Neutrophil (primary cell): ENCODE data around the gene DDX59.
A peak's percentile ranks its signal among the peaks of the same experiment; 100 is the strongest.
"Not testable (repeated sequence)": the region's sequence is repeated elsewhere in the genome, so short reads cannot be mapped to it uniquely, and the experiment has no call there.

Experiments
- H3K27ac ChIP-seq: fragments of 200-600 bp; sonication (generic); 2 replicates; pipeline ENCODE4 v1.5.1; 2016; ENCODE audit warnings: mild to moderate bottlenecking, moderate library complexity
- H3K27me3 ChIP-seq: fragments of 200-600 bp; sonication (generic); 2 replicates; pipeline ENCODE4 v1.6.0; 2016; ENCODE audit warnings: mild to moderate bottlenecking
- H3K36me3 ChIP-seq: fragments of 200-600 bp; sonication (generic); 2 replicates; pipeline ENCODE4 v1.5.1; 2017
- H3K4me1 ChIP-seq, 2 experiments: fragments of 200-600 bp in 1 of 2; sonication (generic) in 1 of 2; 1 replicate in 1 of 2; 2 replicates in 1 of 2; pipeline versions ENCODE4 v1.5.1 to v1.6.1; 2013 to 2016; ENCODE audit warnings: low read depth in 1 of 2, low read length in 1 of 2, mild to moderate bottlenecking in 1 of 2, moderate library complexity in 1 of 2; ENCODE audit not compliant: control insufficient read depth in 1 of 2, insufficient read depth in 1 of 2
- H3K4me3 ChIP-seq, 2 experiments: fragments of 200-600 bp in 1 of 2; sonication (generic) in 1 of 2; 1 replicate in 1 of 2; 2 replicates in 1 of 2; pipeline ENCODE4 v1.5.1; 2013 to 2016; ENCODE audit warnings: low read depth in 1 of 2, low read length in 1 of 2, mild to moderate bottlenecking in 1 of 2, moderate library complexity in 1 of 2
- H3K9me3 ChIP-seq: fragments of 200-600 bp; sonication (generic); 2 replicates; pipeline ENCODE4 v1.5.1; 2016
- CTCF ChIP-seq: fragments of 200-600 bp; sonication (generic); IDR thresholded peaks from 2 replicates; pipeline ENCODE4 v1.5.1; 2016; ENCODE audit warnings: antibody characterized with exemption

Gene DDX59

DNA sequence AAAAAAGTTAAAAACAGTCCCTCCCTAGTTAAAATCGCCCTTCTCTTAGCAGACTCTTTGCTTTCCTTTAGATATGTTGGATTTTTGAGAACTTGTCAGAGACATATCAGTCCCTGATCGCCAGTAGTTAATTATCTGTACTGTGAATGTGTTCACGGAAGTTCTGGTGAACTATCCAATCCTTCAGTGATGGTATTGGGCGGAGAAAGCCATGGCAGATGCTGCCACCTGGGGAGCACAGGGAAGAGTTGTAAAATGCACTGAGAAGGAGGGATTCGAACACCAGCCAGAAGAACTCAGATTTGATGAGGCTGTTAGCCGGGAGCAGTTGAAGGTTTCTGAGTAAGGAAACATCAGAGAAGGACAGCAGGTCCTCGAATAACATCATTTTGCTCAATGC lies 31.6 kb downstream of the DDX59 start:
- Histone ChIP-seq H3K9me3 (no peaks in the 10 kb centered on the region), H3K4me1 (peaks cover 22 to 27% of the 10 kb centered on the region in 2 experiments), H3K36me3 (no peaks in the 10 kb centered on the region), H3K4me3 (no peak overlapping the region), H3K27ac (peak overlapping the region; percentile 37), H3K27me3 (no peaks in the 10 kb centered on the region)
- TF ChIP-seq CTCF = no peak

DNA sequence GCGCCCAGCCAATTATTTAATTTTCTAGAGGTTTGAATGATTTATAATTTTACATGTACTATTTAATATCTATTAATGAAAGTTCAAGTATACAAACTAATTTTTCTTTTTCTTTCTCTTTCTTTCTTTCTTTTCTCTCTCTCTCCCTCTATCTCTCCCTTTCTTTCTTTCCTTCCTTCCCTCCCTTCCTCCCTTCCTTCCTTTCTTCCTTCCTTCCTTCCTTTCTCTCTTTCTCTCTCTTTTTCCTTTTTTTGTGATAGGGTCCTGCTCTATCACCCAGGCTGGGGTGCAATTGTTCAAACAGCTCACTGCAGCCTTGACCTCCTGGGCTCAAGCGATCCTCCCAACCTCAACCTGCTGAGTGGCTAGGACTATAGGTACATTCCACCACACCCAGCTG lies 33.0 kb downstream of the DDX59 start:
- peaks cover 13 to 15% of the 10 kb centered on the region in 2 experiments for H3K4me1 ChIP-seq
- no peaks in the 10 kb centered on the region for H3K36me3 ChIP-seq
- no peak for TF ChIP-seq CTCF
- H3K27ac ChIP-seq = no peak overlapping the region
- H3K4me3 ChIP-seq = no peak overlapping the region
- H3K27me3 ChIP-seq = no peaks in the 10 kb centered on the region
- H3K9me3 ChIP-seq = no peaks in the 10 kb centered on the region

GRCh38 chr1:200634261-200635122 lies 35.2 kb downstream of the DDX59 start:
- no peak for TF ChIP-seq CTCF
- no peaks in the 10 kb centered on the region for H3K9me3 ChIP-seq
- no peak overlapping the region for H3K4me3 ChIP-seq
- no peak overlapping the region for H3K27ac ChIP-seq
- H3K36me3 ChIP-seq = no peaks in the 10 kb centered on the region
- H3K27me3 ChIP-seq = no peaks in the 10 kb centered on the region
- H3K4me1 ChIP-seq = peaks cover 0 to 1% of the 10 kb centered on the region in 2 experiments

DNA sequence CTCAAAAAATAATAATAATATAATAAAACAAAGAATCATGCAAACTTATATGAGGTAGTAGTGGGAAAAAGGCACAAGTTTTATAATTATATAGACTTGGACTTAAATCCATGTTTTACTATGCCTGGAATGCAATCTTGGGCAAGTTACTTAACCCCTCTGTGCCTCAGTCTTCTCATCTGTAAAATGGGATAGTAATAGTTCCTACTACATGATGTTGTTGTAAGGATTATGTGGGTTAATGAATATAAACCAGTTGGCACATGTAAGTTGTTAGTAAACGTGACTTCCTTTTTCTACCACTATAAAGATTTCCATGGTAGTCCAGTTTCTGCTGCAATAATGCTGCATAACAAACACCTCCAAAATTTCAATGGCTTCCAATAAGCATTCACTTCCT lies 38.3 kb downstream of the DDX59 start:
- no peak overlapping the region for H3K4me3 ChIP-seq
- TF ChIP-seq CTCF = no peak

DNA sequence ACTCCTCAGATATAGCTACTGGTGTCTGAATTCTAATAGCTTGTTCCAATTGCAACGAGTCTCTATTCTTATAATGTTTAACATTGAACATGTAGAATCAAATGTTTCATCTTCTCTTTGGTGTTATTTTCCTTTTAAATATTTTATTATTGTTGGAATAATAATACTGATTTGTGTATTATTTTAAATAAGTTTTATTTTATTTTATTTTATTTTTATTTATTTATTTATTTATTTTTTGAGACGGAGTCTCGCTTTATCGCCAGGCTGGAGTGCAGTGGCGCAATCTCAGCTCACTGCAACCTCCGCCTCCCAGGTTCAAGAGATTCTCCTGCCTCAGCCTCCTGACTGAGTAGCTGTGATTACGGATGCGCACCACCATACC lies 39.2 kb downstream of the DDX59 start:
- not testable (repeated sequence) for H3K36me3 ChIP-seq, H3K4me1 ChIP-seq, H3K9me3 ChIP-seq, H3K27me3 ChIP-seq, H3K27ac ChIP-seq, H3K4me3 ChIP-seq

More for the DNA sequence above, 38.3 kb downstream of the DDX59 start:
- H3K36me3 ChIP-seq = no peaks in the 10 kb centered on the region
- no peak overlapping the region for H3K27ac ChIP-seq
- H3K9me3 ChIP-seq = no peaks in the 10 kb centered on the region
- no peaks in the 10 kb centered on the region for H3K27me3 ChIP-seq
- no peaks in the 10 kb centered on the region for H3K4me1 ChIP-seq

- Histone ChIP-seq H3K27ac (no peak overlapping the region), H3K9me3 (no peaks in the 10 kb centered on the region), H3K4me1 (no peaks in the 10 kb centered on the region), H3K36me3 (no peaks in the 10 kb centered on the region), H3K4me3 (no peak overlapping the region), H3K27me3 (no peaks in the 10 kb centered on the region)
- no peak for TF ChIP-seq CTCF
These were observed 39.7 kb downstream of the DDX59 start for GRCh38 chr1:200629876-200630514.
